Inflammatory macrophage treated with lipopolysaccharide for 1 hour (primary cell): Measurements from ENCODE around the gene GJD3.

ENCODE experiments used
- DNase-seq, 2 donors: peaks; one replicate each; pipeline ENCODE4 v3.0.0-alpha.2; 2020 to 2022

The GJD3 gene

DNA sequence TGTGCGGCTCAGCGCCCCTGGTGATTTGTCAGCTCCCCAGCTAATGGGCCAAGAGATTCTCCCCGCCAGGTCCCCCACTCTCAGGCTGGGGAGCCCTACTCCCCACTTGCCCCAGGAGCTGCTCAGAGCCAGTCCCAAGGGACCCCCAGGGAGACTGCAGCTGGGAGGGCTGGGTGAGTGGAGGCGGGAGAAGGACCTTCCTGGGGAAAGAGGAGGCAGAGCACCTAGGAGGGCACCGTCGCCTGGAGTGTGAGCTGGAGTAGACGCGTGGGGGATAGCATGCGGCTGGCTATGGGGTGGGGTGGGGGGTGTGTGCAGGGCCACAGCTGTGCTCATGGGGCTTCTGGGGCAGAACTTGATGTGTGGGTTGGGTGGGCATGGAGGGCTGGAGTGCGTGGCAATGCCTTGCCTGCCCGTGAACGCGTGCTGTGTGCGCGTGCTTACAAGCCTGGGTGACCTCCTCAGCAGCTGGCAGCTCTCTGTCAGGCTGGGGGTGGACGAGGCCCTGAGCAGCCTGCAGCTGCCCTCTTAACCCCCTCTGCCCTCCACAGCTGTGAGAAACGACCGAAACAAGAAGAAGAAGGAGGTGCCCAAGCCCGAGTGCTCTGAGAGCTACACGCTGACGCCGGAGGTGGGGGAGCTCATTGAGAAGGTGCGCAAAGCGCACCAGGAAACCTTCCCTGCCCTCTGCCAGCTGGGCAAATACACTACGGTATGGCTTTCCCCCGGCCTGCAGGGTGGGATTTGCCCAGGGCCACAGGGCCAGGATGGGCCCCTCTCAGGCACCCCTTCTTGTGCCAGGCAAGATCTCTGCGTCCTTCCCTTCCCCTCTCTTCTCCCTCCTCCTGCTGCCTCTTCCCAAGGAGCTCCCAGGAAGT lies 12.9 kb downstream of the GJD3 start:
- DNase-seq = no peak

DNA sequence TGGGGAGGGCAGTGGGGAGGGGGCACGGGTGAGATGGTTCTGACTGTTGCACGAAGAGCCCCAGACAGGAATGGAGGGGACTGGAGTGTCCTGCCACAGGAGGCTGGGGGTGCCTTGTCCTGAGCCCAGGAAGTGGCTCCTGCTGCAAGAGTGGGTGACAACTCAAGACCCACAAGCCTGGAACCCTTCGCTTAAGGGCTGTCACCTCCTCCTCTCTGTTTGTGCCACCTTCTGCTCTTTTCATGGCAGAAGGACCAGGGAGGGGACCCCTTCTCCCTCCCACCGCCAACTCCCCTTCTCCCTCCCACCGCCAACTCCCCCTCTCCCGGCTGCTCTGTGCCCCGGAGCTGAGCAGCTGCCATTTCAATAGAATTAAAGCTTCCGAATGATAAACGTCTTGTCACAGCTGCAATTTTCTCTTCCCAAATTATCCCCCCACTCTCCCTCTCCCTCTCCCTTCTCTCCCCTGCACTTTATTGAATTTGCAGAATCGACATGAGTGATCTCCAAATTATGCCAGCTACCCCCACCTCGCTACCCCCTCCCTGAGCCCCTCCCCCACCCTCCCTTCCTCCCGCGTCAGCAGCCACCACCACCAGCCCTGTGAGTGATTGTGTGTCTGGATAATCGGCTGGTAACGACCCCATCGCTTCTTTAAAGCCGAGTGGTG lies 13.7 kb downstream of the GJD3 start:
- DNase-seq = no peak

DNA sequence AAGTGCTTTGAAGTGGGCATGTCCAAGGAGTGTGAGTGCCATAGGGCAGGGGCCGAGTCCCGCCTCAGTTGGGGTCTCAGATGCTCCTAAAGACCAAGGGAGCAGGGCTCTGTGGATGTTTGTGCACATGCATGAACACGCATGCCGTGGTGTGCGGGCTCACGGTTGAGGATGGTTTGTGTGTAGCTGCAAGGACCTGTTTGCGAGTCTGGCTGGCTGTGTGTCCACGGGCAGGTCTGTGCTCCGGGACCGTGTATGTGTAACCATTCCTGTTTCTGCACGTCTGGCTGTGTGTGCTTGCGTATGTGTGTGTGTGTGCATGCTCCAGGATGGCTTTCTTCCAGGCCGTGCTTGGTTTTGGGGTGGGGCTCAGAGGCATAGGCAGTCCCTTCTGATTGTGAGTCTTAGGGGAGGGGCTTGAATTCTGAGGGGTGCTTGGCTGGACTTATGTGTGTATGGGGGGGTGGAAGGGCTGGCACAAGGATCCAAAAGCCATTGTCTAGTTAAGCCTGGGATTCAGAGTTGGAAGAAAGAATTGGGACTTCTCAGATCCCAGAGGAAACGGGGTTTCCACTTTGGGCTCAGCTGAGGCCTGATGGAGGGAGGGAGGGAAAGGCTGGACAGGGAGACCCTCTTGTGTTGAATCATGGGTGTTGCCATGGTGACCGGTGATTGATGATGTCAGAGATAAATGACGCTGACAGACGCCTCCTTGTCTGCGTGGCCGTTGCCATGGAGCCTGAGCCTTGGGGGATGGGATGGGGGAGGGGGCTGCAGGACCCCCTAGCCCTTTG lies 14.4 kb downstream of the GJD3 start:
- DNase-seq = no peak

DNA sequence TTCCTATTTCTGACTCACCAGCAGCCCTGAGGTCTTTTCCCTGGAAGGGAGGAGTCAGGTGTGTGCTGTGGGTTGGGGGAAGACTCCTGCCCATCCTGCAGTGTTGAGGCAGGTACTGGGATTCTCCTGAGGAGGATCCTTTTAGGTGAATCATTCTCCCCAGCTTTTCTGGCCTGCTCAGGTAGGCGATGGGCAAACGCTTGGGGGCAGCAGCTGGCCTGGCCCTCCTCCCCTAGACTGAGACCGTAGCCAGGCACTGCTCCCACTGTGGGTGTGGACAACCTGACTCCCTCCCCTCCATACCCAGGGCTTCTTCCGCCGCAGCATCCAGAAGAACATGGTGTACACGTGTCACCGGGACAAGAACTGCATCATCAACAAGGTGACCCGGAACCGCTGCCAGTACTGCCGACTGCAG lies 15.1 kb downstream of the GJD3 start:
- no peak for DNase-seq

DNA sequence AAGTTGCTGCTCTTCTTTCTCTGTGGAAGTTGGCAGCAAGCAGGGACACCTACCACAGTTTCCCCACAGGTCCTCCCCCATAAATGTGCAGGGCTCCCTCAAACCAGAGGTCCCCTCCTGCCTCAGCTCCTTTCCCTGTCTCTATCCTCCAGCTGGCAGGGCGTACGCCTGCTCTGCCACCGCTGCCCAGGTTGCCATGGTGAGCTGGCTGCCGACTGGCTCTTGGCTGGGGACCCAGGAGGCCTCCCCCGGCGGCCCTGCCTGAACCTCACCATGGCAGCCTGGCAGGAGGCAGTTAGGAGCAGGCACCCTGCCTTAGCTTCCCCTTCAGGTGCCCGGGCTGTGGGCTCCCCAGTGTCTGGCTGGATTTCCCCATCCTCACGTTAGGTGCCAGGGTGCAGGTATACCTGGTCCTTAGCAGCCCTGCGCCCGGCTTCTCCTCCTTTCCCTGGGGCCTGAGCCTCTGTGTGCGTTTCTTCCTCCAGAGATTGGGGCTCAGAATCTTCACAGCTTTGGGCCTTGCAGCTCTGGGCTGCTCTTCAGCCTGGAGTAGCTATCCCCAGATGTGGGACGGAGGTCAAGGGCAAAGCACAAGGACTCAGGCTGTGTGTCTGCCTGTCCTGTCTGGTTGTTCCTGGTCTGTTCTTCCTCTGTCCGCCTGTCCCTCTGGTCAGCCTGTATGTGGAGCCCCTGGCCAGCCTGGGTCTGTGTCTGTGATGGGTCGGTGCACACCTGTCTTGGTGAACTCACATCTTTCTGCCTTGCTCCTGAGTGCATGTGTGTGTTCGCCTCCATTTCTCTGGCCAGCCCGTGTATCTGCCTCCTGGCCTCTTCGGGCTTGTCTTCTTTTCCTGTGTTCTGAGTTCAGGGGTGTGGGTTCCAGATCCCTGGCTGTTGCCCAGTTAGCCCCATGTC lies 15.7 kb downstream of the GJD3 start:
- DNase-seq = no peak

DNA sequence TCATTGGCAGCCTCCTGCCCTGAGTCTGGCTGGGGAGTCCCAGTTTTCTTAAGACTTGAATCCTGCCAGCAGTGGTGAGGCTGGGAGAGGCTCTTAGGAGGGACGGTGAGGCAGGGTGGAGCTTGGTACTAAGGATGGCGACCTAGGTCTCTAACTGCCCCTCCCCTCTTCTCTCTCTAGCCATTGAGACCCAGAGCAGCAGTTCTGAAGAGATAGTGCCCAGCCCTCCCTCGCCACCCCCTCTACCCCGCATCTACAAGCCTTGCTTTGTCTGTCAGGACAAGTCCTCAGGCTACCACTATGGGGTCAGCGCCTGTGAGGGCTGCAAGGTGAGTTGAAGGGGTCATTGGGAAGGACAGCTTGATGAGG lies 16.4 kb downstream of the GJD3 start:
- DNase-seq = no peak

DNA sequence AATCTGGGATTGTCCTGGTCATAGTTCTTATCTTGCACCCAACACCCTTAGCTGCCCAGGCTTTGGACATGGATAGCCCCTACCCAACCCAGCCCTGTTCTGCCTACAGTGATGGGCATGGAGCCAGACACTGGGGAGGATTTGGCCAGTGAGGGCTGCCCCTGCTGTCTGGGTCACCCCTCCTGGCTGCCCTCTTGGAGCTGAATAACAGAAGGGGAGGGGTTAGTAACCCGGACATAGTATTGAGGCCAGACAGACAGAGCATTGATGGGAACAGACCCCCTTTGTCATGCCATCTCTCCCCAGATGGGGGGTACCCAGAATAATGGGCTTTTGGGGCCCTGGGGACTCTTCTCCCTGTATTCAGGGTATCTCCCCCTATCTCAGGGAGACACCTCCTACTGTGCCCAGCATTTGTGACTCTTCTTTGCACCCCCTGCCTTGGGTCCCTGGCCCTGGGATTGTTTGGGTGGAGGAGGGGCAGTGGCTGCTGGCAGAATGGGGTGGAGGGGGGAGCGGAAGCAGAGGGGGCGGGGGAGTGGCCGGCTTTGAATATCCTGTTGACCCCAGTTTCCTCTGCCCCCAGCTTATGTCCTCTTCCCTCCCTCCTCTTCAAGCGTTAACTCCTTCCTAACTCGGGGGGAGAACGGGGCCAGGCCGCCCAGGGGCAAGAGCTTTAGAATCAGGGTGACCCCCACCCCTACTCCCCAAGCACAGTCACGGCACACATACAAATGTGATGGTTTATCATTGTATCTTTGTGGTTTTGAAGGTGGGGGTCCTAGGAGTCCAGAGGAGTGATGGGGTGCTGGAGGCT lies 17.0 kb downstream of the GJD3 start:
- DNase-seq = no peak

DNA sequence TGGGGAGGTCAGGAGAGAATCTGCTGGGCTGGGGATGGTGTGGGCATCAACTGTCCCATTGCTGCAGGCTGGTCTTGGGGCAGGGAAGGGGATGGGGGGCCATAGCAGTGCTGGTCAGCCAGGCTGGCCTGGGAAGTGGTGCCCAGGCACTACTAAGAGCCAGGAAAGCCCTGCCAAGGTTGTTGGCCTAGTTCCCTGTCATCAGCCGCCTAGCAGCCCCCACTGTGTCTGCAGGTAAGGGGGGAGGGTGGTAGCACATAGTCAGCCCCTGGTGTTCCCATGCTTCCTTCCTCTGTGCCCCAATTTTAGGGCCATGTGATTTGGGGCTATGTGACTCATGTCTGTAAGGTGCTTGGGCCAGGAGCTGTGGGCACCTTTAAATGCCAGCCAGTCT lies 17.8 kb downstream of the GJD3 start:
- DNase-seq = no peak

DNA sequence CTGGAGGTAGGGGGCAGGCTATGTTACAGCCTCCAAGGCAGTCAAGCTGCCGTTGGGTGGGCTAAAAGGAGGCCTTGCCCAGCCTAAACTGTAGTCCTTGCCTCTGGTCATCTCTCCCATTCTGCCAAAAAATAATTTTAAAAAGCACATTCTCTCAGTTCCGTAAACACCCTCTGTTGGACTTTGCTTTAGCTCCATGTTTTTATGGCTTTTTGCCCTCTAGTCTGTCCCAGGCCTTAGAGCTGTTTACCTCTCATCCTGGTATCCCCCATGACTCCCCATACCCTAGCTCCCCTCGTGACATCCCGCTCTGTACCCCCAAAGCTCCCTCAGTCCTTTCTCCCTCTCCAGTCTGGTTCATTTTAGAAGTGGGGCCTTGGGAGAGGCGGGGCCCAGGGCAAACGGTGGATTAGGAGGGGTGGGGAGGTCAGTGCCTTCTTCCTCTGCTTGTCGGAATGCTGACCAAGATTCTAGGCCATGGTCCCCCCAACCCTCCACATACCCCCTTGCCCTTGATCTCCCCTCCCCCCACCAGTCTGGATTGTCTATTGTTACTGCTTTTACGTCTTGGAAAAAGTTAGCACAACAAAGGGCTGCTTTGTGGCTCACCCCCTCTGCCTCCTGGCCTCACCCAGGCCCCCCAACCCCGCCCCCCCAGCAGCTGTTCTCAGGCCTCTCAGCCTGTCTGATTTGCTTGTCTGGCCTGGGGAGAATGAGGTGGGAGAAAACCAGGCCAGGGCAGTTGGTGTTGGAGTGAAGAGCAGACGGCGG lies 18.4 kb downstream of the GJD3 start:
- DNase-seq = no peak

DNA sequence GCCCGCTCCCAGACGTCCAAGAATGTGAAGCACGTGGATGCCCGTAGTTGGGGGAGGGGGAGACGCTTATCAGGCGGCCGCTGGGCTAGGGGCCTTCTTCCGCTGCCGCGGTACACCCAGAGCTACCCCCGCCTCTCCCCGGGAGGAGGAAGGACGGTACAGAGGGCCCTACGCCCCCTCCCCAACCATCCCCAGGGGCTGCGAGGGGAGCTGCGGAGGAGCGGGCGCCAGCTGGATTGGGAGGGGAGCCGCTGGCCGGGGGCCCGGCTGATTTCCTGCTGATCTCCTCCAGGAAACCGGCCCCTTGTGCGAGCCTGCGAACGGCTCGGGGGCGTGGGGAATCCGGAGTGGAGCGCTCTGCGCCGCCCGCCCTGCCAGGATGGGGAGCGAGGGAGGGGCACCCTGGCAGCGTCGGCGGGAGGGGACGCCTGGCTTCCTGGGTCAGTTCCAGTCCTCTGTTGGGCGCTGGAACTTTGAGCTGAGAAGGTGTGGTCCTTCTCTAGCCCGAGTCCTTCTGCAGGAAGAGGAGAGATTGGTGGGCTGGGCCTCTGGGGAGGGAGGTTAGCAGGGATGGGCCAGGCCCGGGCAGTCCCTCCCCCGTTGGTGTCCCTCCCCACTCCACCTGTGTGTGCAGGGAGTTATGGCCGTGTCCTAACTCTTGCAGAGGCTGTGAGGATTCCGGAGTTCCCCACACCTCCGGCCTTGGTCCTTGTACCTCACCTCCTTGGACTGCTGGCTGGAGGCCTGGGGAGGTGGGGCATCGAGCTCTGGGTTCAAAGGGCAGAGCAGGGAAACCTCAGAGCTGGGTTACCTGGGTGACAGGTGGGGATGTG lies 19.2 kb downstream of the GJD3 start:
- DNase-seq = no peak

DNA sequence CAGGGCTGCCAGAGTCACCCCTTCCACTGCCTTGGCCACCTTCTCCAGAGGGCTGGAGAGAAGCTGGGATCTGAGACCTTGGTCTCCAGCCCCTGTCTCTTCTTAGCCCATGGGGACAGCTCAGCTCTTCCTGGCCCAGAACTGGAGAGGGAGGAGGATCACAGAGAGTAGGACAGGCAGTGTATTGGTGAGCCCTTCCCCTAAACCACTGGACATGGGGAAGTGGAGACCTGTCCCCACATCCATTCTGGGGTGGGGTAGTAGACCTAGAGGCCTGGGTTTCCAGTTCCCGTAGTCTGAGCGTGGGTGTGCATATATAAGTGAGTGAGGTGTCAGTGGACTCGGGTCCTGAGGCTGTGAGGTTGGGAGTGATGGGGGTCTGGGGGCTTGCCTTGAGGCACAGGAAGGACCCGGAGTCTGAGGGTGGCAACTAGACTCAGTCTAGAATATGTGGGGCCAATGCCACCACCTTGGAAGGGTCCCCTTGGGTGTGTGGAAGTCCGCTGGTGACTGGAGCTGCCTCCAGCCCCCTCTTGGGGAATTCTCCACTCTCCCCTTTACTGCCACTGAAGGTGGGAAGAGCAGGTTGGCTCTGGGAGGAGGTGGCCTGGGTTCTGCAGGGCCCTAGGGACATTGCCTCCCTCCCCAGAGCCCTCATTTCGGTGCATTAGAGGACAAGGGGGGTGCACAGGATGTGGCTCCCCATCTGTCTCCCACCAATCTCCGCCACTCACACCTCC lies 19.9 kb downstream of the GJD3 start:
- DNase-seq = no peak

DNA sequence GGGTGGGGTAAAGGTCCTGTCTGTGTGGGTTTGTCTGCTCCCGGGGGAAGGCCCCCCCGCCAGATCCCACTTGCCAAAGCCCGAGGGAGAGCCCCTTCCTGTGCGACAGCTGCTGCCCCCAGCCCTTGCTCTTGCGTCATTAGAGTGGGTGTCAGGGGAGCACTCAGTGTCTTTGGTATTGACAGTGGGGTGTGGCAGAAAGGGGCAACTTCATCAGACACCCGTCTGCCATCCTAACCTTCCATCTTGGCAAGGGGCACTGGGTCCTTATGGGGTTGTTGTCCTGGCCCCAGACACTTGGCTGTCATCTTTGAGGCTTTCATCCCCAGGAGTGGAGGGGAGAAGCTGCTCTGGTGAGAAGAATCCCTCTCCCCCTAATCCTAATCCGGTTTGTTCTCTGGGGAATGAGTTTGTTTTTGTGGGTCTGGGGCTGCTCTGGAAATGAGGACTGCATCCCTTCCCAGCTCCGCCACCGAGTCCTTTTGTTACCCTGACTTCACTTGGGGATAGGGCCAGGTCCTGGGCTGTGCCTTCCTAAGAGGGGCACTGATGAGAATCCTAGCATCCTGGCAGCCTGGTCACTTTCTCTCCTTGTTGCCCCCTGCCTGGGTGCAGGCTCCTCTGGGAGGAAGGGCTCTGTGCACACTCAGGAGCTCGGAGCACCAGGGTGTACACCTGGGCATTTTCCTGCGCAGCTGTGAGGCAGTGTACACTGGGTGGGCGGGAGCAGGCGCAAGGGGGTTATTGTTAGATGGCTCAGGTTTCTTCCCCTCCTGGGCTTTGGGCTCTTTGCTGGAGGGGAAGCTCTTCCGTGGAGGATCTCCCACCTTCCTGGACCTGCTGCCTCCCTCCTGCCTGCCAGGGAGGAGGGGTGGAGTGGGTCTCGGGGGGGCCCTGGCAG lies 21.1 kb downstream of the GJD3 start:
- no peak for DNase-seq

DNA sequence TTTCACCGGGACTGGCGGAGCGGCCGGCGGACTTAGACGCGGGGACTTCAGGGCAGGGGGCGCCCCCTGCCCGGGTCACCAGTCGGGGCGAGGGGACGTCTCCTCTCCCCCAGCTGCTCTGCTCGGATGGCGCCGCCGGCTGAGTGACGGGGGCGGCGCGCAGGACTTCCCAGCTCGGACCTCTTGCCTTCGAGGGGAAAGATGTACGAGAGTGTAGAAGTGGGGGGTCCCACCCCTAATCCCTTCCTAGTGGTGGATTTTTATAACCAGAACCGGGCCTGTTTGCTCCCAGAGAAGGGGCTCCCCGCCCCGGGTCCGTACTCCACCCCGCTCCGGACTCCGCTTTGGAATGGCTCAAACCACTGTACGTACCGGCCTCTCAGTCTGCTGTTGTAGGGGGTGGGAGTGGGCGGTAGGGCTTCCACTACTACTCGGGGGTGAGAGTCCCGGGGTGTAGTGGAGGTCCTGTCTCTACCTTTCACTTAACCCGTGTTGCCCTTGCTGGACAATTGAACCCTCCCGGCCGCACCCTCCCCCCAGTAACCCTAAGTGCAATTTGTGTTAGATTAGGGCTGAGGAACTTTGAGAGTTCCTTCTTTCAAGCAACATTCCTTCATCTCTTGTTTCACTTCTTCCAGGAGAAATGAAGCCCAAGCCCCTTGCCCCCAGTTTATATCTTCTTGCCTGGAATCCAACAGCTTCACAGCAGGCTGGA lies 21.9 kb downstream of the GJD3 start:
- no peak for DNase-seq

DNA sequence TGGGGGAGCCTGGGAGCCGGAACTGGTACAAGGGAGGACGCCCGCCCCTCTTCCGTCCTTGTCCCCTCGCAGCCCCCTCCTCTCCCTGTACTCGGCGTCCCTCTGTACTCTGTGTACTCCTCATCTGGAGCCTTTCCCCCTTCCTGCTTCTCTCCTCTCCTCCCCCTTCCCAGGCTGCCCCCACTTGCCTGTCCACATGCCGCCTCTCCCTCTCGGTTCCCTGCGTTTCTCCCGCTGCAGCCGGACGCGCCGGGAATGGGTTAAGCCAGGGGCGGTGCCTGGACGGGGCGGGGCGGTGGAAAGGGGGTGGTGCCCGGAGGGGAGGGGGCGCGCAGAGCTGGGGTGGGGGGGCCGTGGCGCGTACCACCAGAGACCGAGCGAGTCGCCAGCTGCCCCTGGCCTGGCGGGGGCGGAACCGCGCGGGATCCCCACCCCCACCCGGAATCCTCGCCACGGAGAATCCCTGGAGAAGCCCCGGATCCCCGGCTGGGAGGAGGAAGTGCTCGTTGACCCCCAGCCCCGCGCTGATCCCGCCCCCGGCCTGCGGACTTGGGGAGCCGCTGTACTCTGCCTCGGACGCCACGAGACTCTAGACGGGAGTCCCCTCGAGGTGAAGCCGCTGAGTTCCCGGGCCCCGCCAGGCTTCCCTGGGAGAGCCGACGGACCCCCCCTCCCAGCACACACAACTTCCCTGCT lies 22.6 kb downstream of the GJD3 start:
- DNase-seq = peak in 1 of 2 donors; percentile 67

DNA sequence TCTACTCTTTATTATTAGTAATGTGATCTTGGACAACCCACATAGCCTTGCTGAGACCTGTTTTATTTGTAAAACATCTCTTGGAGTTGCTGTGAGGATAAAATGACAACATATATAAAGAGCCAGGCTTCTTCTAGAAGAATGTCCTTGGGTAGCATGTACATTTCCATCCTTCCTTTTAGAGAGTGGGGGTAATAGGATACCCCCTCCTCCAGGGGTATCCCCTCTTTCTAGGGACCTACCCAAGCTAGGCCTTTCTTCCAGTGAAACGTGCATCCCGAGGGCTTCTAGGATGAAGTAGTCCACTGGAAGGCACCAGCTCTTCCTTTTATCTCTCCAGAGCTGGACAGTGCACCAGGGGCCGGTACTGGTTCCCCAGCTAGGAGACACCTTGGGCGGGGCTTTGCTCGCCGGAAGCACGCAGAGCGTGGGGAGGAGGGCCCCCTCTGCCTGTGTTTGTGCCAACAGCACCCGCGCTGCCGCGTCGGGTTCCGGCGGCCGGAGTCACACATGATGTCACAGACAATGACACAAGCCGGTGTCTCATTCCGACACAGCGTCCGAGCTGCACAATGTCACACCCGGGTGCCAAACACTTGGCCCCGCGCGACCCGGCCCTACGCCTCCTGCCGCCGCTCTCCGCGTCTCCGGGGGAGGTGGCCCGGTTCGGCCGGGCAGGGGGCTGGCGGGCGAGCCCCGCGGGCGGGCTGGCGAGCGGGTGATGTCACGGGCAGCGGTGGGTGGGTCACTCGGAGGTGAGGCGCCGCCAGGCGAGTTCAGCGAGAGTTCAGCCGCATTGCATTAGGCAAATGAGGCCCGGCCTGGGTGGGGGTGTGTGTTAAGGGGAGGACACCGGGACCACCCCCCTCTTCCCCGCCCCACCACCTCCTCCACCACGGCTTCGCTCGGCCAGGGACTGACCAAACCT lies 23.4 kb downstream of the GJD3 start:
- DNase-seq = peak; percentile 88 to 93

DNA sequence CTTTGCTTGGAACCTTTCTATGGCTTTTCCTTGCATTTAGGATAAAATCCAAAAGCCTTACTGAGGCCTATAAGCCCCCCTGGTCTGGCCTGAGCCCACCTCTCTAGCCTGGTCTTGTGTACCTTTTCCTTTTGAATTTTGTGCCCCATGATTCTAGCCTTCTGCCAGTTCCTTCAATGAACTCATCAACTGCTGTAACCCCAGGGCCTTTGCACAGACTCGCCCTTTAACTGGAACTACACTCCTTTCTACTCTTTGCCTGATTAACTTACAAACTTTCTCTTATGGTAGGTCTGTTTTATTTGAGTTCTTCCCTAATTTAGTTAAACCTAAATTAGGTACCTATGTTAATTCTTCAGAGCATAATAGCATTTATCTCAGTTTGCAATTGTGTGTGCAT lies 24.2 kb downstream of the GJD3 start:
- no peak for DNase-seq
